GM23338 (cell line): Measurements from ENCODE around the gene CENPP. TPM values are rescaled to one million over a fixed set of nuclear protein-coding genes. Genes with fewer than 3 reads are reported as not detected.

Experiments used
- ATAC-seq: fragments of 200-7000 bp; cut with Tn5 transposase; 3 replicates; pipeline ENCODE4 v1.9.1; 2020
- DNase-seq: peaks from one replicate; pipeline ENCODE4 v3.0.0-alpha.2; 2015; ENCODE audit warnings: low spot score
- H2AFZ ChIP-seq: fragments of 200-600 bp; sonication (generic); 2 replicates; pipeline ENCODE4 v1.8.0; 2016; ENCODE audit warnings: antibody characterized with exemption, mild to moderate bottlenecking, moderate library complexity
- H3F3A ChIP-seq: fragments of 200-600 bp; sonication (generic); replicated peaks from 2 replicates; pipeline ENCODE4 v1.8.0; 2017; ENCODE audit warnings: antibody characterized with exemption, mixed run types, low read depth
- H3K27ac ChIP-seq: fragments of 200-600 bp; sonication (generic); 2 replicates; pipeline ENCODE4 v1.6.1; 2016; ENCODE audit warnings: low read depth
- H3K27me3 ChIP-seq: fragments of 200-600 bp; sonication (generic); 2 replicates; pipeline ENCODE4 v1.8.0; 2016; ENCODE audit warnings: mild to moderate bottlenecking, mixed run types, moderate library complexity; ENCODE audit not compliant: insufficient read depth
- H3K36me3 ChIP-seq: fragments of 200-600 bp; sonication (generic); 2 replicates; pipeline ENCODE4 v1.8.0; 2016; ENCODE audit warnings: mild to moderate bottlenecking; ENCODE audit not compliant: insufficient read depth
- H3K4me1 ChIP-seq: fragments of 200-600 bp; sonication (generic); 2 replicates; pipeline ENCODE4 v1.8.0; 2016; ENCODE audit warnings: mild to moderate bottlenecking, moderate library complexity; ENCODE audit not compliant: insufficient read depth
- H3K4me2 ChIP-seq: fragments of 200-600 bp; sonication (generic); 2 replicates; pipeline ENCODE4 v1.7.1; 2017; ENCODE audit warnings: mixed run types
- H3K4me3 ChIP-seq: fragments of 200-600 bp; sonication (generic); 2 replicates; pipeline ENCODE4 v1.6.1; 2016; ENCODE audit warnings: mixed run types
- H3K79me2 ChIP-seq: fragments of 200-600 bp; sonication (generic); replicated peaks from 2 replicates; pipeline ENCODE4 v1.8.0; 2017; ENCODE audit warnings: mild to moderate bottlenecking; ENCODE audit not compliant: insufficient read depth
- H3K9me2 ChIP-seq: fragments of 200-600 bp; sonication (generic); 2 replicates; pipeline ENCODE4 v1.8.0; 2017; ENCODE audit not compliant: insufficient read depth
- H4K20me1 ChIP-seq: fragments of 200-600 bp; sonication (generic); replicated peaks from 2 replicates; pipeline ENCODE4 v1.8.0; 2017; ENCODE audit warnings: mild to moderate bottlenecking; ENCODE audit not compliant: insufficient read depth
- H3K27ac Mint-ChIP-seq: 2 replicates; pipeline ENCODE4 v1.8.0; 2020; ENCODE audit warnings: inconsistent platforms, mild to moderate bottlenecking, moderate library complexity, mixed read lengths
- H3K27me3 Mint-ChIP-seq: 3 replicates; pipeline ENCODE4 v1.8.0; 2022; ENCODE audit warnings: low read depth, mild to moderate bottlenecking, moderate library complexity, mixed read lengths, inconsistent platforms; ENCODE audit not compliant: insufficient read depth, poor library complexity
- H3K36me3 Mint-ChIP-seq: 3 replicates; pipeline ENCODE4 v1.8.0; 2021; ENCODE audit warnings: low read depth, mild to moderate bottlenecking, inconsistent platforms, moderate library complexity, mixed read lengths
- H3K4me1 Mint-ChIP-seq: 3 replicates; pipeline ENCODE4 v1.8.0; 2020; ENCODE audit warnings: mild to moderate bottlenecking, inconsistent platforms, mixed read lengths
- H3K4me3 Mint-ChIP-seq: 3 replicates; pipeline ENCODE4 v1.8.0; 2021; ENCODE audit warnings: moderate library complexity, mild to moderate bottlenecking, inconsistent platforms, mixed read lengths
- H3K9me3 Mint-ChIP-seq: 3 replicates; pipeline ENCODE4 v1.8.0; 2020; ENCODE audit warnings: moderate library complexity, mild to moderate bottlenecking, inconsistent platforms, mixed read lengths
- CREB1 ChIP-seq: fragments of 250-450 bp; sonication (Bioruptor Pico); IDR thresholded peaks from 2 replicates; pipeline ENCODE4 v1.5.0; 2020; ENCODE audit warnings: low read depth, mild to moderate bottlenecking, moderate library complexity
- EZH2 ChIP-seq: fragments of 200-600 bp; sonication (generic); IDR thresholded peaks from one replicate; pipeline ENCODE4 v1.8.0; 2017; ENCODE audit warnings: antibody characterized with exemption, mild to moderate bottlenecking, low read depth; ENCODE audit not compliant: unreplicated experiment
- JUNB ChIP-seq: IDR thresholded peaks from one replicate; pipeline ENCODE4 v1.6.1; 2016; ENCODE audit warnings: antibody characterized with exemption; ENCODE audit not compliant: unreplicated experiment
- NANOG ChIP-seq: IDR thresholded peaks from 2 replicates; pipeline ENCODE4 v1.6.1; 2016; ENCODE audit warnings: antibody characterized with exemption, borderline replicate concordance
- POLR2AphosphoS5 ChIP-seq: IDR thresholded peaks from 2 replicates; pipeline ENCODE4 v1.6.1; 2016; ENCODE audit warnings: antibody characterized with exemption, low read depth
- STAT1 ChIP-seq: IDR thresholded peaks from one replicate; pipeline ENCODE4 v1.6.1; 2016; ENCODE audit warnings: antibody characterized with exemption; ENCODE audit not compliant: unreplicated experiment
- ZNF114 ChIP-seq: fragments of 250-450 bp; sonication (Bioruptor Pico); IDR thresholded peaks from 2 replicates; pipeline ENCODE4 v1.5.0; 2020; ENCODE audit warnings: mild to moderate bottlenecking, moderate library complexity
- ZNF331 ChIP-seq: fragments of 250-450 bp; sonication (Bioruptor Pico); IDR thresholded peaks from 2 replicates; pipeline ENCODE4 v1.5.0; 2020; ENCODE audit warnings: low read depth, mild to moderate bottlenecking, moderate library complexity
- polyA plus RNA-seq: library from polyadenylated mRNA; unstranded; fragments of >200 nt; fragmentation: Nextera tagmentation; extraction: Ambion mirVana; gene quantifications from 2 replicates; pipeline ENCODE4 v1.2.1, GENCODE V29; 2016
- total RNA-seq: library from RNA; depleted of rRNA; stranded (reverse); fragments of >200 nt; shearing (Covaris generic); gene quantifications from 2 replicates; pipeline ENCODE4 v1.2.3, GENCODE V29; 2014
- TF ChIP-seq, protein P1 (sequence below): fragments of 250-450 bp; sonication (Bioruptor Pico); IDR thresholded peaks from 2 replicates; pipeline ENCODE4 v1.5.0; 2020; ENCODE audit warnings: mild to moderate bottlenecking, moderate library complexity
- TF ChIP-seq, protein P2 (sequence below), 2 experiments: fragments of 200-600 bp in 1 of 2; sonication (generic) in 1 of 2; conservative IDR thresholded peaks; 2 replicates each; pipeline versions ENCODE4 v1.5.1 to v1.6.1; 2016 to 2017; ENCODE audit warnings: antibody characterized with exemption in 2 of 2, low read depth in 2 of 2, mild to moderate bottlenecking in 2 of 2, moderate library complexity in 1 of 2
- TF ChIP-seq, protein P3 (sequence below): IDR thresholded peaks from 2 replicates; pipeline ENCODE4 v1.6.1; 2016; ENCODE audit warnings: antibody characterized with exemption
- TF ChIP-seq, protein P4 (sequence below): IDR thresholded peaks from one replicate; pipeline ENCODE4 v1.6.1; 2018; ENCODE audit warnings: antibody characterized with exemption; ENCODE audit not compliant: unreplicated experiment

CENPP gene
- total and polyA plus RNA-seq, 2 experiments from 2014 or later, result 11.0 to 12.6 TPM

DNA sequence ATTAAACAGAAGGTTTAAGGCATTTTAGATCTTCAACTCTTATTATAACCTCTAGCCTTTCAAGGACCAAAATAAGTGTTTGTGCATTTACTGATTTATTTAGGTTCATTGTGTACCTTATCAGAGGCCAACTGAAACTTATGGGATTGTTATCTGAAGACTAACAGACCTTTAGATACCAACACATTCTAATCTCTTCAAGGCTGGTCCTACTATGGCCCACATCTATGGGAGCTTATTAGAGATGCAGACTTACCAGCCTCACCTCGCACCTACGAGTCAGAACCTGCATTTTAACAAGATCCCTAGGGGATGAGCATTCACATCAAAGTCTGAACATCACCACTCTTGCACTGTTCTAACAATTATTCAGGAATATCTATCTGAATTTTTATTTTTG is 34.2 kb upstream of the CENPP start:
- peaks cover 29% of the 10 kb centered on the region for H3K36me3 ChIP-seq
- Mint-ChIP-seq H3K4me3 (peak overlapping the region; percentile 96; the same call in 2 of the 3 replicates), H3K9me3 (peaks cover 2% of the 10 kb centered on the region; the same call in 2 of the 3 replicates), H3K27me3 (peaks cover 10% of the 10 kb centered on the region), H3K27ac (no peak overlapping the region), H3K36me3 (peaks cover 64% of the 10 kb centered on the region), H3K4me1 (peaks cover 17% of the 10 kb centered on the region)
- H2AFZ ChIP-seq, result no peak overlapping the region
- peak overlapping the region; percentile 92 for H3K4me3 ChIP-seq
- H4K20me1 ChIP-seq, result peaks cover 9% of the 10 kb centered on the region; the same call in 1 of the 2 replicates
- TF ChIP-seq ZNF331 (CRISPR knock-in tag), result no peak
- TF ChIP-seq, protein P1, sequence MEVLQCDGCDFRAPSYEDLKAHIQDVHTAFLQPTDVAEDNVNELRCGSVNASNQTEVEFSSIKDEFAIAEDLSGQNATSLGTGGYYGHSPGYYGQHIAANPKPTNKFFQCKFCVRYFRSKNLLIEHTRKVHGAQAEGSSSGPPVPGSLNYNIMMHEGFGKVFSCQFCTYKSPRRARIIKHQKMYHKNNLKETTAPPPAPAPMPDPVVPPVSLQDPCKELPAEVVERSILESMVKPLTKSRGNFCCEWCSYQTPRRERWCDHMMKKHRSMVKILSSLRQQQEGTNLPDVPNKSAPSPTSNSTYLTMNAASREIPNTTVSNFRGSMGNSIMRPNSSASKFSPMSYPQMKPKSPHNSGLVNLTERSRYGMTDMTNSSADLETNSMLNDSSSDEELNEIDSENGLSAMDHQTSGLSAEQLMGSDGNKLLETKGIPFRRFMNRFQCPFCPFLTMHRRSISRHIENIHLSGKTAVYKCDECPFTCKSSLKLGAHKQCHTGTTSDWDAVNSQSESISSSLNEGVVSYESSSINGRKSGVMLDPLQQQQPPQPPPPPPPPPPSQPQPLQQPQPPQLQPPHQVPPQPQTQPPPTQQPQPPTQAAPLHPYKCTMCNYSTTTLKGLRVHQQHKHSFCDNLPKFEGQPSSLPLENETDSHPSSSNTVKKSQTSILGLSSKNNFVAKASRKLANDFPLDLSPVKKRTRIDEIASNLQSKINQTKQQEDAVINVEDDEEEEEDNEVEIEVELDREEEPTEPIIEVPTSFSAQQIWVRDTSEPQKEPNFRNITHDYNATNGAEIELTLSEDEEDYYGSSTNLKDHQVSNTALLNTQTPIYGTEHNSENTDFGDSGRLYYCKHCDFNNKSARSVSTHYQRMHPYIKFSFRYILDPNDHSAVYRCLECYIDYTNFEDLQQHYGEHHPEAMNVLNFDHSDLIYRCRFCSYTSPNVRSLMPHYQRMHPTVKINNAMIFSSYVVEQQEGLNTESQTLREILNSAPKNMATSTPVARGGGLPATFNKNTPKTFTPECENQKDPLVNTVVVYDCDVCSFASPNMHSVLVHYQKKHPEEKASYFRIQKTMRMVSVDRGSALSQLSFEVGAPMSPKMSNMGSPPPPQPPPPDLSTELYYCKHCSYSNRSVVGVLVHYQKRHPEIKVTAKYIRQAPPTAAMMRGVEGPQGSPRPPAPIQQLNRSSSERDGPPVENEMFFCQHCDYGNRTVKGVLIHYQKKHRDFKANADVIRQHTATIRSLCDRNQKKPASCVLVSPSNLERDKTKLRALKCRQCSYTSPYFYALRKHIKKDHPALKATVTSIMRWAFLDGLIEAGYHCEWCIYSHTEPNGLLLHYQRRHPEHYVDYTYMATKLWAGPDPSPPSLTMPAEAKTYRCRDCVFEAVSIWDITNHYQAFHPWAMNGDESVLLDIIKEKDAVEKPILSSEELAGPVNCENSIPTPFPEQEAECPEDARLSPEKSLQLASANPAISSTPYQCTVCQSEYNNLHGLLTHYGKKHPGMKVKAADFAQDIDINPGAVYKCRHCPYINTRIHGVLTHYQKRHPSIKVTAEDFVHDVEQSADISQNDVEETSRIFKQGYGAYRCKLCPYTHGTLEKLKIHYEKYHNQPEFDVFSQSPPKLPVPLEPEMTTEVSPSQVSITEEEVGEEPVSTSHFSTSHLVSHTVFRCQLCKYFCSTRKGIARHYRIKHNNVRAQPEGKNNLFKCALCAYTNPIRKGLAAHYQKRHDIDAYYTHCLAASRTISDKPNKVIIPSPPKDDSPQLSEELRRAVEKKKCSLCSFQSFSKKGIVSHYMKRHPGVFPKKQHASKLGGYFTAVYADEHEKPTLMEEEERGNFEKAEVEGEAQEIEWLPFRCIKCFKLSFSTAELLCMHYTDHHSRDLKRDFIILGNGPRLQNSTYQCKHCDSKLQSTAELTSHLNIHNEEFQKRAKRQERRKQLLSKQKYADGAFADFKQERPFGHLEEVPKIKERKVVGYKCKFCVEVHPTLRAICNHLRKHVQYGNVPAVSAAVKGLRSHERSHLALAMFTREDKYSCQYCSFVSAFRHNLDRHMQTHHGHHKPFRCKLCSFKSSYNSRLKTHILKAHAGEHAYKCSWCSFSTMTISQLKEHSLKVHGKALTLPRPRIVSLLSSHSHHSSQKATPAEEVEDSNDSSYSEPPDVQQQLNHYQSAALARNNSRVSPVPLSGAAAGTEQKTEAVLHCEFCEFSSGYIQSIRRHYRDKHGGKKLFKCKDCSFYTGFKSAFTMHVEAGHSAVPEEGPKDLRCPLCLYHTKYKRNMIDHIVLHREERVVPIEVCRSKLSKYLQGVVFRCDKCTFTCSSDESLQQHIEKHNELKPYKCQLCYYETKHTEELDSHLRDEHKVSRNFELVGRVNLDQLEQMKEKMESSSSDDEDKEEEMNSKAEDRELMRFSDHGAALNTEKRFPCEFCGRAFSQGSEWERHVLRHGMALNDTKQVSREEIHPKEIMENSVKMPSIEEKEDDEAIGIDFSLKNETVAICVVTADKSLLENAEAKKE (CRISPR knock-in tag), result no peak
- TF ChIP-seq STAT1, result no peak
- no peak for TF ChIP-seq JUNB
- TF ChIP-seq EZH2, result no peak
- TF ChIP-seq POLR2AphosphoS5, result no peak
- TF ChIP-seq, protein P2, sequence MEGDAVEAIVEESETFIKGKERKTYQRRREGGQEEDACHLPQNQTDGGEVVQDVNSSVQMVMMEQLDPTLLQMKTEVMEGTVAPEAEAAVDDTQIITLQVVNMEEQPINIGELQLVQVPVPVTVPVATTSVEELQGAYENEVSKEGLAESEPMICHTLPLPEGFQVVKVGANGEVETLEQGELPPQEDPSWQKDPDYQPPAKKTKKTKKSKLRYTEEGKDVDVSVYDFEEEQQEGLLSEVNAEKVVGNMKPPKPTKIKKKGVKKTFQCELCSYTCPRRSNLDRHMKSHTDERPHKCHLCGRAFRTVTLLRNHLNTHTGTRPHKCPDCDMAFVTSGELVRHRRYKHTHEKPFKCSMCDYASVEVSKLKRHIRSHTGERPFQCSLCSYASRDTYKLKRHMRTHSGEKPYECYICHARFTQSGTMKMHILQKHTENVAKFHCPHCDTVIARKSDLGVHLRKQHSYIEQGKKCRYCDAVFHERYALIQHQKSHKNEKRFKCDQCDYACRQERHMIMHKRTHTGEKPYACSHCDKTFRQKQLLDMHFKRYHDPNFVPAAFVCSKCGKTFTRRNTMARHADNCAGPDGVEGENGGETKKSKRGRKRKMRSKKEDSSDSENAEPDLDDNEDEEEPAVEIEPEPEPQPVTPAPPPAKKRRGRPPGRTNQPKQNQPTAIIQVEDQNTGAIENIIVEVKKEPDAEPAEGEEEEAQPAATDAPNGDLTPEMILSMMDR (conservative IDR thresholded peaks at IDR 0.05; ENCODE audit: low read depth in 2 of 2), result no peak
- TF ChIP-seq ZNF114 (CRISPR knock-in tag), result no peak
- TF ChIP-seq NANOG, result no peak
- TF ChIP-seq, protein P3, sequence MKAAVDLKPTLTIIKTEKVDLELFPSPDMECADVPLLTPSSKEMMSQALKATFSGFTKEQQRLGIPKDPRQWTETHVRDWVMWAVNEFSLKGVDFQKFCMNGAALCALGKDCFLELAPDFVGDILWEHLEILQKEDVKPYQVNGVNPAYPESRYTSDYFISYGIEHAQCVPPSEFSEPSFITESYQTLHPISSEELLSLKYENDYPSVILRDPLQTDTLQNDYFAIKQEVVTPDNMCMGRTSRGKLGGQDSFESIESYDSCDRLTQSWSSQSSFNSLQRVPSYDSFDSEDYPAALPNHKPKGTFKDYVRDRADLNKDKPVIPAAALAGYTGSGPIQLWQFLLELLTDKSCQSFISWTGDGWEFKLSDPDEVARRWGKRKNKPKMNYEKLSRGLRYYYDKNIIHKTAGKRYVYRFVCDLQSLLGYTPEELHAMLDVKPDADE, result no peak
- TF ChIP-seq, protein P4, sequence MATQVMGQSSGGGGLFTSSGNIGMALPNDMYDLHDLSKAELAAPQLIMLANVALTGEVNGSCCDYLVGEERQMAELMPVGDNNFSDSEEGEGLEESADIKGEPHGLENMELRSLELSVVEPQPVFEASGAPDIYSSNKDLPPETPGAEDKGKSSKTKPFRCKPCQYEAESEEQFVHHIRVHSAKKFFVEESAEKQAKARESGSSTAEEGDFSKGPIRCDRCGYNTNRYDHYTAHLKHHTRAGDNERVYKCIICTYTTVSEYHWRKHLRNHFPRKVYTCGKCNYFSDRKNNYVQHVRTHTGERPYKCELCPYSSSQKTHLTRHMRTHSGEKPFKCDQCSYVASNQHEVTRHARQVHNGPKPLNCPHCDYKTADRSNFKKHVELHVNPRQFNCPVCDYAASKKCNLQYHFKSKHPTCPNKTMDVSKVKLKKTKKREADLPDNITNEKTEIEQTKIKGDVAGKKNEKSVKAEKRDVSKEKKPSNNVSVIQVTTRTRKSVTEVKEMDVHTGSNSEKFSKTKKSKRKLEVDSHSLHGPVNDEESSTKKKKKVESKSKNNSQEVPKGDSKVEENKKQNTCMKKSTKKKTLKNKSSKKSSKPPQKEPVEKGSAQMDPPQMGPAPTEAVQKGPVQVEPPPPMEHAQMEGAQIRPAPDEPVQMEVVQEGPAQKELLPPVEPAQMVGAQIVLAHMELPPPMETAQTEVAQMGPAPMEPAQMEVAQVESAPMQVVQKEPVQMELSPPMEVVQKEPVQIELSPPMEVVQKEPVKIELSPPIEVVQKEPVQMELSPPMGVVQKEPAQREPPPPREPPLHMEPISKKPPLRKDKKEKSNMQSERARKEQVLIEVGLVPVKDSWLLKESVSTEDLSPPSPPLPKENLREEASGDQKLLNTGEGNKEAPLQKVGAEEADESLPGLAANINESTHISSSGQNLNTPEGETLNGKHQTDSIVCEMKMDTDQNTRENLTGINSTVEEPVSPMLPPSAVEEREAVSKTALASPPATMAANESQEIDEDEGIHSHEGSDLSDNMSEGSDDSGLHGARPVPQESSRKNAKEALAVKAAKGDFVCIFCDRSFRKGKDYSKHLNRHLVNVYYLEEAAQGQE, result no peak
- no peak for TF ChIP-seq CREB1 (CRISPR knock-in tag)
- 0 out of 2 replicates have a peak, but pooled peaks cover 3% of the 10 kb centered on the region for H3F3A ChIP-seq
- no peak for ATAC-seq
- H3K79me2 ChIP-seq, result peaks cover 72% of the 10 kb centered on the region
- H3K27ac ChIP-seq, result no peak overlapping the region
- peaks cover 13% of the 10 kb centered on the region; the same call in 1 of the 2 replicates for H3K4me1 ChIP-seq
- DNase-seq, result no peak
- H3K9me2 ChIP-seq, result no peaks in the 10 kb centered on the region
- H3K27me3 ChIP-seq, result no peaks in the 10 kb centered on the region
- peak overlapping the region; percentile 82 for H3K4me2 ChIP-seq
